ENCODE measurements around the gene TRIM33.

- TF ChIP-seq, protein P1, sequence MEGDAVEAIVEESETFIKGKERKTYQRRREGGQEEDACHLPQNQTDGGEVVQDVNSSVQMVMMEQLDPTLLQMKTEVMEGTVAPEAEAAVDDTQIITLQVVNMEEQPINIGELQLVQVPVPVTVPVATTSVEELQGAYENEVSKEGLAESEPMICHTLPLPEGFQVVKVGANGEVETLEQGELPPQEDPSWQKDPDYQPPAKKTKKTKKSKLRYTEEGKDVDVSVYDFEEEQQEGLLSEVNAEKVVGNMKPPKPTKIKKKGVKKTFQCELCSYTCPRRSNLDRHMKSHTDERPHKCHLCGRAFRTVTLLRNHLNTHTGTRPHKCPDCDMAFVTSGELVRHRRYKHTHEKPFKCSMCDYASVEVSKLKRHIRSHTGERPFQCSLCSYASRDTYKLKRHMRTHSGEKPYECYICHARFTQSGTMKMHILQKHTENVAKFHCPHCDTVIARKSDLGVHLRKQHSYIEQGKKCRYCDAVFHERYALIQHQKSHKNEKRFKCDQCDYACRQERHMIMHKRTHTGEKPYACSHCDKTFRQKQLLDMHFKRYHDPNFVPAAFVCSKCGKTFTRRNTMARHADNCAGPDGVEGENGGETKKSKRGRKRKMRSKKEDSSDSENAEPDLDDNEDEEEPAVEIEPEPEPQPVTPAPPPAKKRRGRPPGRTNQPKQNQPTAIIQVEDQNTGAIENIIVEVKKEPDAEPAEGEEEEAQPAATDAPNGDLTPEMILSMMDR (IDR thresholded peaks at IDR 0.05; ENCODE audit: poor library complexity), result no peak
- no peak for TF ChIP-seq EZH2 (IDR thresholded peaks at IDR 0.05; ENCODE audit: borderline replicate concordance)
Observed at GRCh38 chr1:114439369-114439768, 71.6 kb downstream of the TRIM33 start.
